Stimulated activated naive CD8-positive, alpha-beta T cell treated with anti-CD3 and anti-CD28 coated beads, Interleukin-15, Interleukin-2, amounts not matched to agents 100 ng/mL and 50 ng/mL, for 24 hours (primary cell): ENCODE measurements around the gene HLX.

ENCODE experiments used
- H3K27ac Mint-ChIP-seq: one replicate; pipeline ENCODE4 v1.8.0; 2021; ENCODE audit warnings: mild to moderate bottlenecking, mixed read lengths
- H3K27me3 Mint-ChIP-seq: one replicate; pipeline ENCODE4 v1.8.0; 2021; ENCODE audit warnings: mixed read lengths
- H3K36me3 Mint-ChIP-seq: one replicate; pipeline ENCODE4 v1.8.0; 2021; ENCODE audit warnings: low read depth, mixed read lengths
- H3K4me1 Mint-ChIP-seq: one replicate; pipeline ENCODE4 v1.8.0; 2021; ENCODE audit warnings: low read depth, mixed read lengths
- H3K4me3 Mint-ChIP-seq: one replicate; pipeline ENCODE4 v1.8.0; 2021; ENCODE audit warnings: mild to moderate bottlenecking, mixed read lengths
- H3K9me3 Mint-ChIP-seq: one replicate; pipeline ENCODE4 v1.8.0; 2021; ENCODE audit warnings: mixed read lengths

Gene HLX

DNA sequence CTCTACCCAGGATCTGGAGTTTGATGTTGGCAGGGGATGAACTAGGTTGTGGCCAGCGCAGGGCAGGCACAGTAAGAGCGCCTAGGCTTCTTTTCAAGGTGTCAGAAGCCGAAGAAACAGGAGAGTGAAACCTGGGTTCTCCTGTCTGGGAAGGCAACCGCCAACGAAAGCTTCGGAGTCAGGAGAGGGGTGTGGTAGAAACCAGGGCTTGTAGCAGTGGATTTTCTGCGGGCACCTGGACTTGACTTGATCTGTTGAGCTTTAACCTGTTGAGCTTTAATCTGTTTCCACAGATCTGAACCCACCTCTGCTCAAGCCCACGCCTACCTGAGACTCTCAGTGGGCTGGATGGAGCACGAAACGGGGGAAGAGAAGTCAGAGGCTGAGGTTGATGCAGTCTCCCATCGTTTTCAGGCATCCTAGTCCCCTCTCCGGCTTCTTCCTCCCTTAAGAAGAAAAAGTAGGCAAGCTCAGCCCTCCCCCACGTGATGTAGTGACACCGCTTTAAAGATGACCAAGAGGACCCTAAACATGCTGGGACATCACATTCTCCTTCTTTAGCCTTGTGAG, 9.3 kb downstream of the HLX start:
- peaks cover 82% of the 10 kb centered on the region for H3K27me3 Mint-ChIP-seq
- no peaks in the 10 kb centered on the region for H3K9me3 Mint-ChIP-seq
- no peak overlapping the region for H3K27ac Mint-ChIP-seq
- H3K4me1 Mint-ChIP-seq = peaks cover 19% of the 10 kb centered on the region
- H3K4me3 Mint-ChIP-seq = no peak overlapping the region
- H3K36me3 Mint-ChIP-seq = no peaks in the 10 kb centered on the region

DNA sequence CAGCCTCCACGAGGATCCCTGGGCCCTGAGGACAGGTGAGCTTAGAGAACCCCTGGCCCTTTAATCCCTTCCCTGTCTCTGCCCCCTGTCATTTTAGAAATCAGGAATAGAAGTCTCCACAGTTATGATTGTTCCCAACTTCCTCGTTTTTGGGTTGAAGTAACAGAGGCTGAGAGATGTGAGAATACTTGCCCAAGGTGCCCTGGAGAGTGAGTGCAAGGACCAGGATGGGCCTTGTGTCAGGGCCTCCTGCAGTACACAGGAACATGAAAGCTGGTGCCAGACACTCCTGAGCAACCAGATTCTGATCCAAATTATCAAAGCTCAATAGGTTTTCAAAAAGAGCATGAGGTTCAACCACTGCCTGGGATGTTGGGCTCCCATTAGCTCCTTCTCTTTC, 10.1 kb downstream of the HLX start:
- Mint-ChIP-seq H3K27ac (no peak overlapping the region), H3K36me3 (no peaks in the 10 kb centered on the region), H3K27me3 (peaks cover 81% of the 10 kb centered on the region), H3K4me1 (peaks cover 22% of the 10 kb centered on the region), H3K9me3 (no peaks in the 10 kb centered on the region), H3K4me3 (no peak overlapping the region)

DNA sequence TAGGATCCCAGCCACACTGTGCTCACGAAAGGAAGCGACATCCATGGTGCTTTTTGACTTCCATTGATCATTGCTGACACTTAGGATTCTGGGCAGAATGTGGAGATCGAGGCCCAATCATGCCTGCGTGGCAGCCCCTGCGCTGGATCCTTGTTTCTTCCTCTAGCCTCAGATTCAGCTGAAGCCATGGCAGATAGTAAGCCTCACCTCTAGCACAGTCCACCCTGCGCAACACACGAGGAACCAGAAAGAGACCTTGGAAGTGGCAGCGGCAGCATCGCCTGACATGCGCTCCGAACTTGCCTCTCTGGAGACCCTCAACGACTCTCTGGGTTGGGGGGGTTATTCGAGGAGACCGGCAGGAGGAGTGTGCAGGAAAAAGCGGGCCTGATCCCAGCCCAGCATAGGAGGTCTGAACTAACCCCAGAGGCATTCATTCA, 10.6 kb downstream of the HLX start:
- Mint-ChIP-seq H3K4me1 (peaks cover 22% of the 10 kb centered on the region), H3K4me3 (no peak overlapping the region), H3K9me3 (no peaks in the 10 kb centered on the region), H3K27ac (no peak overlapping the region), H3K36me3 (no peaks in the 10 kb centered on the region), H3K27me3 (peaks cover 81% of the 10 kb centered on the region)

DNA sequence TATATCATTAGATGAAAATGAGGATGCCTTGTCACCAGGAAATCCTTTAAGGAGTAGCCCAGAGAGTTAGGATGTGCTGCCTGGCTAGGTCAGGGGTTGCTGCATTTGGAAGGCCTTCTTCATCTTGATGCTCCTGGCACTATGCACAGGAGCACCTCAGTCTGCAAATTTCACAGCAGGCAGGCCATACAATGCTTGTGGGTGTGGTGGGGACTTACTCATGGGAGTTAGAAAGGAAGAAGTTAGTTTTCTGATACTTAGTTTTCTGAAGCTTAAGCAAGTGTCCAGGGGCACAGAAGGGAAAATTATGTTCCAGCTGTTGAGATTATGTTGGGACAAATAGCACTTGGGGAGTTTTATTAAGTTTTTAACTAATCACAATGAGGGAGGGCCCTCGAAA, 11.4 kb downstream of the HLX start:
- Mint-ChIP-seq H3K27me3 (peaks cover 87% of the 10 kb centered on the region), H3K9me3 (no peaks in the 10 kb centered on the region), H3K36me3 (no peaks in the 10 kb centered on the region), H3K4me3 (no peak overlapping the region), H3K27ac (no peak overlapping the region), H3K4me1 (peaks cover 22% of the 10 kb centered on the region)

DNA sequence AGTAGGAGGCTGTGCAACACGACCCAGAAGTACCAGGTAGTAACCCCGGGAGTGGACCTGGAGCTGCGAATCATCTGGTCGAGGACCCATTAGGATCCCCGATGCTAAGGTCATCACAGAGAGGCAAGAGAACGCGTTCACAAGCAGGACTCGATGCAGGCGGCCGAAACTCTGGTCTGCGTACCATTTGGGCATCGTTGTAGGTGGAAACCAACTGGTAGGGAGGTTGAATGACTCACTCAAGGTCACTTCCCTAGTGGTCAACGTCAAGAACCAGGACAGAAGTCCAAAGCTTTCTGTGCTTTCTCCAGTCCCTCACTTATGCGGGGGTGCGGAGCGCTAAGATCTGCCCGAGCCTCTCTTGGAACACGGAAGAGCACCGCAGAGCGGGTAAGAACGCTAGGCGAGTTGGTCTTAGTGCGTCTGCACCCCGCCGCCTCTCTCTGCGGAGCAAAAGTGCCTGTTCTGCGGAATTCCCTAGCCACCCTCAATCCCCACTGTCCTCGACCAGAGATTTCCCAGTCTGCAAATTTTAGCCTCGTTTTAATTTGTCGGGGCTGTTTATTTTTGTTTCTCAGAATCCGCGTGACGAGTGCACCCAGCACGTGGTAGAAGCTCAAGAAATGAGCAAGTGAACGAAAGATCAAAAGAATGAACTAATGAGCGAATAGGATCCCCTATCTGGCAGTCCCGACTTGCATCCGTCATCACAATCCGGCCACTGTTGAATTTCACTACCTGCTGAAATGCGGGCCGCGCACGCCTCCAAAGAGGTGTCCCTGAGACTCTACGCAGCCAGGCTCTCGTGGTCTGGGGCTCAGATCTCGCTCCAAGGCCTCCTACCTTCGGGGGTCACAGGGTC, 12.2 kb downstream of the HLX start:
- Mint-ChIP-seq H3K9me3 (peaks cover 3% of the 10 kb centered on the region), H3K4me3 (no peak overlapping the region), H3K27me3 (peaks cover 86% of the 10 kb centered on the region), H3K36me3 (no peaks in the 10 kb centered on the region), H3K27ac (no peak overlapping the region), H3K4me1 (peaks cover 22% of the 10 kb centered on the region)

DNA sequence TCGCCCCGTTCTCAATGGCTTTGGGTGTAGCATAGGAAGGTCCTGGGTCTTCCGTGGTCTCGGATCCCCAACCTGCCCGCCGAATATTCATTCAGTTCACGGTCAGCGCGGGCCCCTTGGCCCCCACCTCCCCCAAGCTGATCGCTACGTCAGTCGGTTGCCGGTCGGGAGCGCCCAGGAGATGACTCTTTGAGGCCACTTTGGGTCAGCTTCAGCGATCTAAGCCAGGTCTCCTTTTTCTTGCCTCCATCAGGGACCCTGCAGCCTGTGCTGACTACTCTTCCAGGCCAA, 12.8 kb downstream of the HLX start:
- no peak overlapping the region for H3K27ac Mint-ChIP-seq
- peaks cover 3% of the 10 kb centered on the region for H3K9me3 Mint-ChIP-seq
- peaks cover 83% of the 10 kb centered on the region for H3K27me3 Mint-ChIP-seq
- H3K36me3 Mint-ChIP-seq = no peaks in the 10 kb centered on the region
- H3K4me1 Mint-ChIP-seq = peaks cover 22% of the 10 kb centered on the region
- no peak overlapping the region for H3K4me3 Mint-ChIP-seq

DNA sequence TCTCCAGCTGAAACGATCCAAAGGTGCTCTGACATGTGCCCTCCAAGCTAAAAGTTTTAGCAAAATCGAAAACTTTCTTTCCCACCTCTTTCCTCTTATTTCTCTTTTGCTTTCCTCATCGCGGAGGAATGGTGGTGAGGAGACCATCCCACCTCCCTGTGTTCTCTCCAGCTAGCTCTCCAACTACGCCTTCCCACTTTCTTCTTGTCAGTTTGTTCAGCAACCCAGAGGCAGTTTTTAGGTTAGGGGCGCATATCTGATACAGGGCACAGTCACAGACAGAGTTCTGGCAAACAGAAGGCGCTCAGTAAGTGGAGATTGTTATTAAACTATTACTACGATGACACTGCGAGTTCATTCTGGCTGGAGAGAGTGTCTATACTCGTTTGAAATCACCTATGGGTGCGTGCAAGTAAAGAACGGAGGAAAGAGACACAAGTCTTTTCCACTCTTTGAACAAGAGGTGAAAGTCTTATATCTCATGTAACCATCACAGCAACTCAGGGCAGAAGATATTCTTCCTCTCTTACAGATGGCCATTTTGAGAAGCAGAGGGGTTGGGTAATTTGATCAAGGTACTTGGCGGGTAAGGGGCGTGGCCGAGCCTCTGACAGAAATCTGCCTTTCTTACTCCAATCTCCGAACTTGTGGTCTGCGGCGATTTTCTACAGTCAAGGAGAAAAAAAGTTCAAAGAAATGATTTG, 13.9 kb downstream of the HLX start:
- H3K36me3 Mint-ChIP-seq = no peaks in the 10 kb centered on the region
- H3K27me3 Mint-ChIP-seq = peaks cover 72% of the 10 kb centered on the region
- H3K9me3 Mint-ChIP-seq = peaks cover 6% of the 10 kb centered on the region
- no peak overlapping the region for H3K27ac Mint-ChIP-seq
- peaks cover 18% of the 10 kb centered on the region for H3K4me1 Mint-ChIP-seq
- H3K4me3 Mint-ChIP-seq = peak overlapping the region; percentile 47

DNA sequence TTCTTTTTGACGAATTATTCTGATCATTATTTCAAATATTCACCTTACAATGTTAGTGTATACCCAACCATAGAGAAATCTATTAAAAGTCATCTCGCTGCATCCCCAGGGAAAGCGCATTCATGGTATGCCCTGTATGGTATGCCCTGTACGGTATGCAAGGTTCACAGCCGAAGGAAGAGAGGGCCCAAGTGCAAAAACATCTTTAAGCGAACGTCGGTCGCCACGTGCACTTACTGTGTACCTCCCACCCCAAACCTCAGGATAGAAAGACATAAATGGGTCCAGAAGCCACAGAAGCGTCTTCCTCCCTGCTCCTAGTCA, 14.4 kb downstream of the HLX start:
- Mint-ChIP-seq H3K27ac (no peak overlapping the region), H3K4me3 (peak overlapping the region; percentile 47), H3K9me3 (peaks cover 6% of the 10 kb centered on the region), H3K36me3 (no peaks in the 10 kb centered on the region), H3K27me3 (peaks cover 67% of the 10 kb centered on the region), H3K4me1 (peaks cover 18% of the 10 kb centered on the region)

DNA sequence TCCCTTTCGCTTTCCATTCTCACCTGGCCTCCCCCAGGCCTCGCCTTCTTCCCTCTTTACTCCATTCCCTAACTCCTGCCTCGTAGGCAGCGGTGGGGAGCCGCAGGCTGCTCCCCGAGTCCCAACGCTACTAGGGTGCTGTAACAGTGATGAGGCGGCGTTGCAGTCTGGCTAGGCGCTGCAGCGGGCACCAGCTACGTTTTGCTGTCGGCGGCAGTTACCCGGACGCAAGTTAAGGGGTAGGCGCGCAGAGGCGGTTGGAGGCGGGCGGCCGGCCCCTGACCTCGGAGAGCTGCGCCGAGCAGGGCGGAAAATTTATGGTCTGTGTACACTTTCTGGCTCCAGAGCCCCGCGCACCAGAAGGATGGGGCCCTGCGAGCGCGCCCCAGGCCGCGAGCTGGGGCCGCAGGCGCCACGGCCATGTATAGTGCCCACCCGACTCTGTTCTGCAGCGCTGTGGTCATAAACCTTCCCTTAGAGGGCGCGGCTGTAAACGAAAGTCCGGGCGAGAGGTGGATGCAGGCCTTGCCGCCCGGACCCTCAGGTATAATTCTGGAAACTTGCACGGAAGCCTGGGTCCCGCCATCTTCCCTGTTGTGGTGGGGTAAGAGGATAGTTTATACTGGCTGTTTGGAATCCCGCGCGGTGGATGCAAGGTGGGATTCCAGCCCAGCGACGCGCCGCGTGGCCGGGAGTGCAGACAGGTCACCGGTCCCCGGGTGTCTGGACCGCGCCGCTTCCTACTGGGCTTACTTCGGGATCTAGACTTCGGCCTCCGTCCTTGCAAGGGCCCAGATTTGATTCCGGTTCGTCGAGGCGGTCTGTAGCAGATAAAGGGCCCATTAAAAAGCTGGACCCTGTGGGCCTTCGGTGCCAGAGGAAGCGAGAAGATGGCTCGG, 15.0 kb downstream of the HLX start:
- Mint-ChIP-seq H3K27ac (no peak overlapping the region), H3K36me3 (no peaks in the 10 kb centered on the region), H3K9me3 (peaks cover 6% of the 10 kb centered on the region), H3K4me3 (peak overlapping the region; percentile 47), H3K4me1 (peaks cover 18% of the 10 kb centered on the region), H3K27me3 (peaks cover 61% of the 10 kb centered on the region)

DNA sequence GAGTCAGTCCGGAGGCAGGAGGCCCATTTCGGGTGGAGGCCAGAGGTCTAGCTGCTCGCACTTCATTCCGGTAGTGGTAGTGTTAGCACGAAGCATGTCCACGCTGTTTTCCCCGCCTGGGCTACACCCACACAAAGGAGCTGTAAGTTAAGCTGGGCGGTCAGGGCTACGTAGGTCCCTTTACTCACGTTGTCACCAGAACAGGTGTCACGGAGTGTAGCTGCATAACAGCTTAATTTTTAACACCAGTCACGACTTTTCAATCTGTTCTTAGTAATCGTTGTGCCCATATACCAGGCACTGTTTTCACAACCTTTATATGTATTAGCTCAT, 15.6 kb downstream of the HLX start:
- Mint-ChIP-seq H3K36me3 (no peaks in the 10 kb centered on the region), H3K27ac (no peak overlapping the region), H3K4me3 (no peak overlapping the region), H3K27me3 (peaks cover 55% of the 10 kb centered on the region), H3K4me1 (peaks cover 18% of the 10 kb centered on the region), H3K9me3 (peaks cover 6% of the 10 kb centered on the region)

DNA sequence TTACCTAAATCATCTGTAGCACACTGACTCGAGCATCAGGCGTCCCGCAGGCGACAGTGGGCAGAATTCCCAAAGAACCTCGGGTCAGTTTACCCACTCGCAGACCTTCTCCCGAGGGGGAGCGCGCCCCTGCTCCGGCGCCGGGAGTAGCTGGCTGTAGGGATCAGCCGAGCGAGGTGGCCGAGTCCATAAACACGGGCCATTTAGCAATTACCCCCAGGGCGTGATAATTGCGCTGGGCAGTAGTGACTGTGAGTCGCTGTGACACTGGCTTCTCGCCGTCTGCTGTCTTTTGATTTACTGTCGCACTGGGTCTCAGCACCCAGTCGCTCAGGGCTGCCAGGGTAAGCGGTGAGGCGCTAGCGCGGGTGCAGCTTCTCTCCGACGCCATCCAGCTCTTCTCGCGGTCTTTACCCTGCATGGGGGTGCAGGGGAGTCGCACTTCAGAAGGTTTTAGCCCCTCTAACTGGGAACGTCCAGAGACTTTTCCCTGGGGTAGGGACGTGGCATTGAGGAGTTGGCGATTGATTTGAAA, 16.2 kb downstream of the HLX start:
- Mint-ChIP-seq H3K36me3 (no peaks in the 10 kb centered on the region), H3K27ac (no peak overlapping the region), H3K27me3 (peaks cover 52% of the 10 kb centered on the region), H3K4me1 (peaks cover 18% of the 10 kb centered on the region), H3K9me3 (peaks cover 6% of the 10 kb centered on the region), H3K4me3 (no peak overlapping the region)

DNA sequence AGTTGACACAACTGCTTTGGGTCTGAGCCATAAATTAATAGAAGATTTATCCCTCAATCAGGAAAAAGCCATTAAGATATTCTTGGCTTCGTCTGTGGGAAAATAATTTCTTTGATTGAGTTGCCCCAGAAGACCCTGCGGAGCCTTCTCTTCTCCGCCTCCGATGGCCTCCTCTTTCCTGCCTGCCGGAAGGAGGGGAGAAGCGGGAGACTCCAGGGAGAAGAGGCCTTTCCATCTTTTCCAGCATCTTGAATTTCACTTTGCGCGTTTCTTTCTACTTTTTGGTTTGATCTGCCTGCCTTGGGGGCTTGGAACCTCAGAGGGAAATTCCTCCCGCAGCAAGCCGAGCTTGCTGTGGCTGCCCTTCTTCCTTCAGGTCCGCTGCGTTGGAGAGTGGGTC, 16.8 kb downstream of the HLX start:
- Mint-ChIP-seq H3K4me1 (peaks cover 18% of the 10 kb centered on the region), H3K36me3 (no peaks in the 10 kb centered on the region), H3K27ac (no peak overlapping the region), H3K4me3 (no peak overlapping the region), H3K9me3 (peaks cover 6% of the 10 kb centered on the region), H3K27me3 (peaks cover 52% of the 10 kb centered on the region)

DNA sequence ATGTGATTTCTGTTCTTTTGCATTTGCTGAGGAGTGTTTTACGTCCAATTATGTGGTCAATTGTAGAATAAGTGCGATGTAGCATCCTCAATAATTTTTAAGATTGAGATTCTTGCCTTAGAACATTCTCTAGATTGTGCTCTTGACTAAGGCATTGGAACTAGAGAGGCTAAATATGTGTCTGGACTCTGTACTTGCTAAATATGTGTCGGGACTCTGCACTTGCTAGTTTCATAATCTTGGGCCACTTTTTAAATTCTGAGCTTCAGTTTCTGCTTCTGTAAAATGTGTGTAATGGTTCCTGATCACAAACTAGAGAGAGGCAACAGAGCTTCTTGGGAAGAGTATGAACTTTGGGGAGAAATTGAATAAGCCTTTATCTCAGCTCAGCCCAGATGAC, 21.6 kb downstream of the HLX start:
- H3K27me3 Mint-ChIP-seq = peaks cover 15% of the 10 kb centered on the region
- H3K4me3 Mint-ChIP-seq = no peak overlapping the region
- no peaks in the 10 kb centered on the region for H3K4me1 Mint-ChIP-seq
- no peaks in the 10 kb centered on the region for H3K36me3 Mint-ChIP-seq
- peaks cover 6% of the 10 kb centered on the region for H3K9me3 Mint-ChIP-seq
- no peak overlapping the region for H3K27ac Mint-ChIP-seq

DNA sequence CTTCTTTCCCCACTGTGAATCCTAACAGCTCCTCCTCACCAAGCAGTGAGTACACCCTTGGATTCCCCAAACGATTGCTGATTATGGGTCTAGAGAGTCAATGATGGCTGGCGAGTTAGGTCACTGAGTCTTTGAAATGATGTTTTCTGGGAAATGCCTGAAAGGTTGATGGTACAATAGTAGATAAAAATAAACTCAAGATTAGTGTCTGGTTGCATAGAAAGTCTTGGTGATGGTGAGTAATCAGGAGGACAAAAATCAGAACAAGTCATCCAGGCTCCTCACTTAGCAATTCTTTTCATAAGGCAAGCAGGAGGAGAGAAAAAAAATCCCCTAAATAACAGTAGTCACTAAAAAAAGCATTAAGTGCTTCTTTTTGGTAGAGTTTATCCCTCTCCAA, 22.6 kb downstream of the HLX start:
- Mint-ChIP-seq H3K4me3 (no peak overlapping the region), H3K27me3 (peaks cover 13% of the 10 kb centered on the region), H3K27ac (no peak overlapping the region), H3K9me3 (peaks cover 3% of the 10 kb centered on the region), H3K4me1 (no peaks in the 10 kb centered on the region), H3K36me3 (no peaks in the 10 kb centered on the region)

DNA sequence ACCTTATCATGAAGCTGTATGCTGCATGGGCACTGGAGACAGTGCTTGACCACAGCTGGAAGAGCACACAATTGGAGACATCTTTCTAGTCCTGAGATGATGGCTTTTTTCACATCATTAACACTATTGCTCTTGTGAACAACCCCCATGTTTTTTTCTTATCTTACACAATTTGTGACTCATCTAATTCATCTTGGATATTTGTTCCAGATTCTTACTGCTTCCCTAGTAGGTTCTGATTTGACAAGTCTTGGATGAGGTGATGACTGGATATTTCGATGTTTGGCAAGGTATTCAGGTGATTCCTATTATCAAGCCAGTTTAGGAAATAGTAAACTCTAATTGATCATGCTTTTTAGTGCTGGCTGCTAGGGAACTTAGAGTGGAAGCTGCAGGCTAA, 23.7 kb downstream of the HLX start:
- Mint-ChIP-seq H3K27ac (no peak overlapping the region), H3K4me3 (no peak overlapping the region), H3K4me1 (no peaks in the 10 kb centered on the region), H3K27me3 (peaks cover 13% of the 10 kb centered on the region), H3K9me3 (no peaks in the 10 kb centered on the region), H3K36me3 (no peaks in the 10 kb centered on the region)
